ENCODE results near the gene SLC44A5. TPM values are rescaled to one million over a fixed set of nuclear protein-coding genes. Genes with fewer than 3 reads are reported as not detected.

SLC44A5 gene
- total RNA-seq, 1 donor from 2014 or later = 3.7 TPM

DNA sequence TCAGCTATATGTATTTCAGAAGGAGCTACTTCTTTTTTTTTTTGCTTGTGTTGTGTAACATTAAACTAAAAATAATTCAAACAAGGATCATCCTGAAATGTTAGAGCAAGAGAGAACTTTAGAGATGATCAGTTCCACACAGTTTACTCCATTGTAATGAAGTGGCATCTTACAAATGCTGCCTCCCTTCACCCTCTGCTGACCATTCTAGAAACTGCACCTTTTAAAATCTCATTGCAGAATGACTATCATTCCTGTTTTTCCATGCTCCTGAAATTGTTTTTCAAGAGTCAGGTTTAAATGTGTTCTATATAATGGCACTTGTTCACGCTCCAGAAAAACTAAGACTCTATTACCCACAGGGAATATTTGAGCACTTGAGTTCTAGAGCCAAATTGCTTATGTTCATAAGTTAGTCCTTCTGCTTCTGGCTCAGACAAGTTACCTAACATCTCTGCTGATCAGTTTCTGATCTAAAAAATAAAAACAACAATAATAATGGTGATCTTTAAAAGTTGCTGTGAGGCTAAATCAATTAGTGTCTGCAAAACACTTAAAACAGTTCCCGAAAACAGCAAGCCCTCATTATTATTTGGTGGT lies 21.5 kb upstream of the SLC44A5 start:
- TF ChIP-seq, protein P1, sequence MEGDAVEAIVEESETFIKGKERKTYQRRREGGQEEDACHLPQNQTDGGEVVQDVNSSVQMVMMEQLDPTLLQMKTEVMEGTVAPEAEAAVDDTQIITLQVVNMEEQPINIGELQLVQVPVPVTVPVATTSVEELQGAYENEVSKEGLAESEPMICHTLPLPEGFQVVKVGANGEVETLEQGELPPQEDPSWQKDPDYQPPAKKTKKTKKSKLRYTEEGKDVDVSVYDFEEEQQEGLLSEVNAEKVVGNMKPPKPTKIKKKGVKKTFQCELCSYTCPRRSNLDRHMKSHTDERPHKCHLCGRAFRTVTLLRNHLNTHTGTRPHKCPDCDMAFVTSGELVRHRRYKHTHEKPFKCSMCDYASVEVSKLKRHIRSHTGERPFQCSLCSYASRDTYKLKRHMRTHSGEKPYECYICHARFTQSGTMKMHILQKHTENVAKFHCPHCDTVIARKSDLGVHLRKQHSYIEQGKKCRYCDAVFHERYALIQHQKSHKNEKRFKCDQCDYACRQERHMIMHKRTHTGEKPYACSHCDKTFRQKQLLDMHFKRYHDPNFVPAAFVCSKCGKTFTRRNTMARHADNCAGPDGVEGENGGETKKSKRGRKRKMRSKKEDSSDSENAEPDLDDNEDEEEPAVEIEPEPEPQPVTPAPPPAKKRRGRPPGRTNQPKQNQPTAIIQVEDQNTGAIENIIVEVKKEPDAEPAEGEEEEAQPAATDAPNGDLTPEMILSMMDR (IDR thresholded peaks at IDR 0.05; ENCODE audit: insufficient read depth, low read length, poor library complexity, severe bottlenecking) = peak; percentile 75
- no peak for DNase-seq (ENCODE audit: low read depth)
- no peak overlapping the region for H3K4me3 ChIP-seq (ENCODE audit: low read depth, low read length)
- H3K27me3 ChIP-seq (ENCODE audit: control insufficient read depth, insufficient read depth, low read length) = no peaks in the 10 kb centered on the region
- H3K36me3 ChIP-seq (ENCODE audit: control insufficient read depth, insufficient read depth, low read length) = no peaks in the 10 kb centered on the region

DNA sequence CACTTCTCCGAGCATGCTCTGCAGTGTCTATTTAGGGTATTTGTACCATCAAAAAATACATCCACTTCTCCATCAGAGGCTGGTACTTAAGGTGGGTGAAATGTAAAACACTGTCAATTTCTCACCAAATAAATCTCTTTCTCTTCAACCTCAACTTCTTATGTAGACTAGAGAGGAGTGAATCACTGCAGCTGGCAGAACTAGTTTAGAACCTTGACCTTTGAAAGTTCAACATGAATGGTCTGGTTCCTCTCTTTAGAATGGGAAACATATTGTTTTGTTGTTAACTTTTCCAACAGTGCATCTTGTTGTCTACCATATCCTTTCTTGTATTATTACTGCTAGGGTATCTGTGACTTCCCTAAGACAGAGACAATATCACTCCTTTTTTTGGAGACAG lies 20.1 kb upstream of the SLC44A5 start:
- Histone ChIP-seq H3K36me3 (ENCODE audit: control insufficient read depth, insufficient read depth, low read length) (no peaks in the 10 kb centered on the region), H3K4me3 (ENCODE audit: low read depth, low read length) (no peak overlapping the region), H3K27me3 (ENCODE audit: control insufficient read depth, insufficient read depth, low read length) (no peaks in the 10 kb centered on the region)
- TF ChIP-seq, protein P1 (IDR thresholded peaks at IDR 0.05; ENCODE audit: insufficient read depth, low read length, poor library complexity, severe bottlenecking) = no peak
- no peak for DNase-seq (ENCODE audit: low read depth)

DNA sequence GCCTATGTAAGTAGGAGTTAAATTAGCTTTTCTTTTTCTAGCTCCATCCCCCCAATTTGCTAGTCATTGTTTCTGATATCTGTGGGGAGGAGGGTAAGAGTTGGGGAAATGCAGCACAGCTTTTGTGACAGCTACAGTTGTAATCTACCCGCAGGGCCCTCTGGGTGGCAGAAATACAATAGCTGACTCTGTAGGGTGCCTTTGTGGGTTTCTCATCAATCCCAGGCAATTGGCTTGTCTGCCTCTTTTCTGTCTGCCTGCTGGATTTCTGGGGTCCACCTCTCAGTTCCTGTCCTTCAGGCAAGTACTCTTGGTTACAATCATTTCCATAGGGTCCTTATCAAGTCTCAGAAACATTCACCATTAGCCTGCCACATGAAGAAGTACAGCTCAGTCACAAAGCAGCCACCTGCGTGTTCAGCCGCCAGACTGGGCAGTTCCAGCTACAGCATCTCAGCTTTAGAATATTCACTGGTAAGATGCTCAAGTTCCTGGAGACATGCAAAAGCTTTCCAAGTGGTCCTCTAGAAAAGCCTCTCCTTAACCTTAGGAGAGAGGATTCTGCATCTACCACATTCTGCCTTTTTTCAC lies 19.2 kb upstream of the SLC44A5 start:
- no peak for DNase-seq (ENCODE audit: low read depth)
- TF ChIP-seq, protein P1 (IDR thresholded peaks at IDR 0.05; ENCODE audit: insufficient read depth, low read length, poor library complexity, severe bottlenecking) = no peak

DNA sequence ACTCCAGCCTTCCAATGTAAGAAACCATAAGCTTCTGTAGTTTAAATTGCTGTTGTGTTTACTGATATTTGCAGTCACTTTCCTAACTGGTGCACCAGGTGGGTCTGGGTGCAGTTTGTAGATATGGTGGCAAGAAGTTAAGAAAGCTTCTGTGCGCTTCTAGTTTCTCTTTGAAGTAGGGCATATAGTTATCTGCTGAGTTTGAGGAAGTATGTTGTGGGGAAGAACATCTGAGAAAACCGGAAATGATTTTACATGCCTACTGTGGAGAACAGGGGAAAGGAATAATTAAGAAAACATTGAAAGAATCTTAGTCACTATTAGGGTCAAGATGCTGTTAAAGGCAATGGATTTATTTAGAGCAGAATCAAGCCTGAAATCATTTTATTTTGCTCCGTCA lies 14.9 kb upstream of the SLC44A5 start:
- no peak for DNase-seq (ENCODE audit: low read depth)
- TF ChIP-seq, protein P1 (IDR thresholded peaks at IDR 0.05; ENCODE audit: insufficient read depth, low read length, poor library complexity, severe bottlenecking) = no peak
- Histone ChIP-seq H3K36me3 (ENCODE audit: control insufficient read depth, insufficient read depth, low read length) (no peaks in the 10 kb centered on the region), H3K27me3 (ENCODE audit: control insufficient read depth, insufficient read depth, low read length) (no peaks in the 10 kb centered on the region), H3K4me3 (ENCODE audit: low read depth, low read length) (no peak overlapping the region)

More for the DNA sequence above, 19.2 kb upstream of the SLC44A5 start:
- no peak overlapping the region for H3K4me3 ChIP-seq (ENCODE audit: low read depth, low read length)
- no peaks in the 10 kb centered on the region for H3K36me3 ChIP-seq (ENCODE audit: control insufficient read depth, insufficient read depth, low read length)
- no peaks in the 10 kb centered on the region for H3K27me3 ChIP-seq (ENCODE audit: control insufficient read depth, insufficient read depth, low read length)

DNA sequence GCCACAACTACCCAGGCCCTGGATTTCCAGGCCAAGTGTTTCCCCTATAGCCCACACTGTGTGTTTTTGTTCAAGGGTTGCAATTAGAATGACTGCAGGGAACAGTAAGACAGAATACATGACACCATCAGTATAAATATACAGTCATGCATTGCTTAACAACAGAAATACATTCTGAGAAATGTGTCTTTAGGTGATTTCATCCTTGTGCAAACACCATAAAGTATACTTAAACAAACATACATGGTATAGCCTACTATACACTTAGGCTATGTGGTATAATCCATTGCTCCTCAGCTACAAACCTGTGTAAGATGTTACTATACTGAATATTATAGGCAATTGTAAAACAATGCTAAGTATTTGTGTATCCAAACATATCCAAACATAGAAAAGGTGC lies 7.5 kb upstream of the SLC44A5 start:
- TF ChIP-seq, protein P1 (IDR thresholded peaks at IDR 0.05; ENCODE audit: insufficient read depth, low read length, poor library complexity, severe bottlenecking) = no peak
- H3K27me3 ChIP-seq (ENCODE audit: control insufficient read depth, insufficient read depth, low read length) = peaks cover 22% of the 10 kb centered on the region
- DNase-seq (ENCODE audit: low read depth) = no peak
- no peak overlapping the region for H3K4me3 ChIP-seq (ENCODE audit: low read depth, low read length)
- H3K36me3 ChIP-seq (ENCODE audit: control insufficient read depth, insufficient read depth, low read length) = no peaks in the 10 kb centered on the region

Measured in kidney epithelial cell (primary cell).